ENCODE measurements around the gene GSDMA. TPM values are rescaled to one million over a fixed set of nuclear protein-coding genes. Genes with fewer than 3 reads are reported as not detected.
"Not testable (repeated sequence)": the region's sequence is repeated elsewhere in the genome, so short reads cannot be mapped to it uniquely, and the experiment has no call there.

Gene GSDMA
- total and polyA plus RNA-seq, 9 donors = 0.09 to 0.24 (median 0.17) TPM; not detected in 1

GRCh38 chr17:39944393-39944711 lies 18.5 kb upstream of the GSDMA start:
- H3K27me3 ChIP-seq (ENCODE audit: control insufficient read depth, insufficient read depth, low read length) = peaks cover 2% of the 10 kb centered on the region
- DNase-seq = no peak
- H3K9me3 ChIP-seq (replicated peaks; ENCODE audit: control insufficient read depth, low read depth, low read length) = no peaks in the 10 kb centered on the region
- WGBS (ENCODE audit: insufficient coverage) = 80% methylated on average over 13 of the region's 16 CpGs
- H3K36me3 ChIP-seq (ENCODE audit: control insufficient read depth, insufficient read depth, low read length) = no peaks in the 10 kb centered on the region
- H3K4me1 ChIP-seq (ENCODE audit: control insufficient read depth, insufficient read depth, low read length) = peaks cover 10% of the 10 kb centered on the region
- H3K4me3 ChIP-seq (ENCODE audit: low read length) = no peak overlapping the region
- H3K27ac ChIP-seq (ENCODE audit: low read length) = no peak overlapping the region

GRCh38 chr17:39946551-39947330 lies 16.1 kb upstream of the GSDMA start:
- Histone ChIP-seq H3K27me3 (ENCODE audit: control insufficient read depth, insufficient read depth, low read length) (peaks cover 2% of the 10 kb centered on the region), H3K4me1 (ENCODE audit: control insufficient read depth, insufficient read depth, low read length) (peaks cover 8% of the 10 kb centered on the region), H3K27ac (ENCODE audit: low read length) (no peak overlapping the region), H3K9me3 (replicated peaks; ENCODE audit: control insufficient read depth, low read depth, low read length) (no peaks in the 10 kb centered on the region), H3K36me3 (ENCODE audit: control insufficient read depth, insufficient read depth, low read length) (no peaks in the 10 kb centered on the region), H3K4me3 (ENCODE audit: low read length) (no peak overlapping the region)
- 64% methylated on average over 10 of the region's 15 CpGs for WGBS (ENCODE audit: insufficient coverage)
- DNase-seq = no peak

- not testable (repeated sequence) for H3K27me3 ChIP-seq (ENCODE audit: control insufficient read depth, insufficient read depth, low read length); H3K36me3 ChIP-seq (ENCODE audit: control insufficient read depth, insufficient read depth, low read length); H3K27ac ChIP-seq (ENCODE audit: low read length); H3K9me3 ChIP-seq (replicated peaks; ENCODE audit: control insufficient read depth, low read depth, low read length); H3K4me3 ChIP-seq (ENCODE audit: low read length); DNase-seq
- H3K4me1 ChIP-seq (ENCODE audit: control insufficient read depth, insufficient read depth, low read length) = peaks cover 17% of the 10 kb centered on the region
- 91% methylated on average over 1 of the region's 5 CpGs for WGBS (ENCODE audit: insufficient coverage)
Observed at GRCh38 chr17:39948489-39948828, 14.3 kb upstream of the GSDMA start.

GRCh38 chr17:39949028-39949427 lies 13.8 kb upstream of the GSDMA start:
- Histone ChIP-seq H3K4me3 (ENCODE audit: low read length) (no peak overlapping the region), H3K36me3 (ENCODE audit: control insufficient read depth, insufficient read depth, low read length) (no peaks in the 10 kb centered on the region), H3K9me3 (replicated peaks; ENCODE audit: control insufficient read depth, low read depth, low read length) (no peaks in the 10 kb centered on the region), H3K27me3 (ENCODE audit: control insufficient read depth, insufficient read depth, low read length) (no peaks in the 10 kb centered on the region), H3K4me1 (ENCODE audit: control insufficient read depth, insufficient read depth, low read length) (peaks cover 20% of the 10 kb centered on the region), H3K27ac (ENCODE audit: low read length) (no peak overlapping the region)
- no CpG with 5 or more reads among the region's 2 CpGs for WGBS (ENCODE audit: insufficient coverage)
- DNase-seq = no peak

GRCh38 chr17:39950871-39951348 lies 11.9 kb upstream of the GSDMA start:
- Histone ChIP-seq H3K4me1 (ENCODE audit: control insufficient read depth, insufficient read depth, low read length) (peaks cover 20% of the 10 kb centered on the region), H3K4me3 (ENCODE audit: low read length) (no peak overlapping the region), H3K36me3 (ENCODE audit: control insufficient read depth, insufficient read depth, low read length) (no peaks in the 10 kb centered on the region), H3K27me3 (ENCODE audit: control insufficient read depth, insufficient read depth, low read length) (no peaks in the 10 kb centered on the region), H3K9me3 (replicated peaks; ENCODE audit: control insufficient read depth, low read depth, low read length) (no peaks in the 10 kb centered on the region), H3K27ac (ENCODE audit: low read length) (no peak overlapping the region)
- DNase-seq = peak; percentile 51
- 34% methylated on average over 2 of the region's 5 CpGs for WGBS (ENCODE audit: insufficient coverage)

GRCh38 chr17:39951924-39952679 lies 10.7 kb upstream of the GSDMA start:
- no peaks in the 10 kb centered on the region for H3K36me3 ChIP-seq (ENCODE audit: control insufficient read depth, insufficient read depth, low read length)
- H3K27me3 ChIP-seq (ENCODE audit: control insufficient read depth, insufficient read depth, low read length) = no peaks in the 10 kb centered on the region
- peak overlapping the region; percentile 35 for H3K27ac ChIP-seq (ENCODE audit: low read length)
- H3K4me1 ChIP-seq (ENCODE audit: control insufficient read depth, insufficient read depth, low read length) = peaks cover 20% of the 10 kb centered on the region
- no peak for DNase-seq
- peak overlapping the region; percentile 46 for H3K4me3 ChIP-seq (ENCODE audit: low read length)
- WGBS (ENCODE audit: insufficient coverage) = 65% methylated on average over 17 of the region's 22 CpGs
- no peaks in the 10 kb centered on the region for H3K9me3 ChIP-seq (replicated peaks; ENCODE audit: control insufficient read depth, low read depth, low read length)

- peak overlapping the region; percentile 55 for H3K27ac ChIP-seq (ENCODE audit: low read length)
- 2% methylated on average over 24 of the region's 55 CpGs for WGBS (ENCODE audit: insufficient coverage)
Observed at GRCh38 chr17:39952680-39953470, 9.9 kb upstream of the GSDMA start.

GRCh38 chr17:39953471-39953888 lies 9.3 kb upstream of the GSDMA start:
- no peaks in the 10 kb centered on the region for H3K36me3 ChIP-seq (ENCODE audit: control insufficient read depth, insufficient read depth, low read length)
- no peaks in the 10 kb centered on the region for H3K9me3 ChIP-seq (replicated peaks; ENCODE audit: control insufficient read depth, low read depth, low read length)
- DNase-seq = no peak
- no peaks in the 10 kb centered on the region for H3K27me3 ChIP-seq (ENCODE audit: control insufficient read depth, insufficient read depth, low read length)
- H3K27ac ChIP-seq (ENCODE audit: low read length) = peak overlapping the region; percentile 55
- H3K4me3 ChIP-seq (ENCODE audit: low read length) = peak overlapping the region; percentile 42
- 20% methylated on average over 3 of the region's 9 CpGs for WGBS (ENCODE audit: insufficient coverage)
- H3K4me1 ChIP-seq (ENCODE audit: control insufficient read depth, insufficient read depth, low read length) = peaks cover 20% of the 10 kb centered on the region

More at GRCh38 chr17:39952680-39953470, 9.9 kb upstream of the GSDMA start:
- Histone ChIP-seq H3K36me3 (ENCODE audit: control insufficient read depth, insufficient read depth, low read length) (no peaks in the 10 kb centered on the region), H3K27me3 (ENCODE audit: control insufficient read depth, insufficient read depth, low read length) (no peaks in the 10 kb centered on the region), H3K4me1 (ENCODE audit: control insufficient read depth, insufficient read depth, low read length) (peaks cover 20% of the 10 kb centered on the region), H3K4me3 (ENCODE audit: low read length) (peak overlapping the region; percentile 46), H3K9me3 (replicated peaks; ENCODE audit: control insufficient read depth, low read depth, low read length) (no peaks in the 10 kb centered on the region)
- DNase-seq = peak; percentile 96

- no peak overlapping the region for H3K4me3 ChIP-seq (ENCODE audit: low read length)
- no CpG with 5 or more reads among the region's 4 CpGs for WGBS (ENCODE audit: insufficient coverage)
Observed at GRCh38 chr17:39954876-39955275, 7.9 kb upstream of the GSDMA start.

GRCh38 chr17:39955726-39956225 lies 7.0 kb upstream of the GSDMA start:
- no CpG with 5 or more reads among the region's 4 CpGs for WGBS (ENCODE audit: insufficient coverage)
- Histone ChIP-seq H3K9me3 (replicated peaks; ENCODE audit: control insufficient read depth, low read depth, low read length) (no peaks in the 10 kb centered on the region), H3K27ac (ENCODE audit: low read length) (no peak overlapping the region), H3K27me3 (ENCODE audit: control insufficient read depth, insufficient read depth, low read length) (no peaks in the 10 kb centered on the region), H3K4me1 (ENCODE audit: control insufficient read depth, insufficient read depth, low read length) (peaks cover 19% of the 10 kb centered on the region), H3K4me3 (ENCODE audit: low read length) (no peak overlapping the region), H3K36me3 (ENCODE audit: control insufficient read depth, insufficient read depth, low read length) (no peaks in the 10 kb centered on the region)
- DNase-seq = no peak

More at GRCh38 chr17:39954876-39955275, 7.9 kb upstream of the GSDMA start:
- no peak for DNase-seq
- Histone ChIP-seq H3K4me1 (ENCODE audit: control insufficient read depth, insufficient read depth, low read length) (peaks cover 23% of the 10 kb centered on the region), H3K27me3 (ENCODE audit: control insufficient read depth, insufficient read depth, low read length) (no peaks in the 10 kb centered on the region), H3K9me3 (replicated peaks; ENCODE audit: control insufficient read depth, low read depth, low read length) (no peaks in the 10 kb centered on the region), H3K36me3 (ENCODE audit: control insufficient read depth, insufficient read depth, low read length) (no peaks in the 10 kb centered on the region), H3K27ac (ENCODE audit: low read length) (no peak overlapping the region)
